ENCODE data around the gene ISCA2. TPM values are rescaled to one million over a fixed set of nuclear protein-coding genes. Genes with fewer than 3 reads are reported as not detected.
"Not testable (repeated sequence)": the region's sequence is repeated elsewhere in the genome, so short reads cannot be mapped to it uniquely, and the experiment has no call there.

The ISCA2 gene
- total RNA-seq, 1 experiment from 2014 or later, result 23.3 TPM

DNA sequence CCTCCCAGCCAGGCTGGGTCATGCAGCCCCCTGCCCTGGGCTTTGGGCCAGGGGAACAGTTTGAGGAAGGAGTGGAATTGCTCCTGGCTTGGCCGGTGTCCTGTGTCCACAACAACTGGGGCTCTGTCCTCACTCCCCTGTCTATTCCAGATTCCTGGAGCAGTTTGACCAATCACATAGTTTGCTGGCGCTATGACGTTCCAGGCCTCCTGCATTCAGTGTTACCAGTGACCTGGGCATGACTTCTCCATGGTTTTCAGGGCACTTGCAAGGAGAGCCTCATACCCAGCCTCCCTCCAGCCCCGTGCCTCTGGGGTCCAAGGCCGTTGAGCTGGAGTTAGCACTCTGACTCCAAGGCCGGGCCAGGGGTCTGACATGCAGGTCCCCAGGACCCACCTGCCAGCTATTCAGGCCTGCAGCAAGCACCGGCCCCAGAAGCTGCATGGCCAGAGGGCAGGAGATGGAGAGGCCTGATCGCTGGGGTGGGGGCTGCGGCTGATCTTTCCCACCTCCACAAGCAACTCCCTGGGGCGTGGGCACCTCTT lies 34.2 kb downstream of the ISCA2 start:
- DNase-seq (ENCODE audit: low read depth), result no peak

GRCh38 chr14:74528406-74528805 lies 34.8 kb downstream of the ISCA2 start:
- no peak for DNase-seq (ENCODE audit: low read depth)

DNA sequence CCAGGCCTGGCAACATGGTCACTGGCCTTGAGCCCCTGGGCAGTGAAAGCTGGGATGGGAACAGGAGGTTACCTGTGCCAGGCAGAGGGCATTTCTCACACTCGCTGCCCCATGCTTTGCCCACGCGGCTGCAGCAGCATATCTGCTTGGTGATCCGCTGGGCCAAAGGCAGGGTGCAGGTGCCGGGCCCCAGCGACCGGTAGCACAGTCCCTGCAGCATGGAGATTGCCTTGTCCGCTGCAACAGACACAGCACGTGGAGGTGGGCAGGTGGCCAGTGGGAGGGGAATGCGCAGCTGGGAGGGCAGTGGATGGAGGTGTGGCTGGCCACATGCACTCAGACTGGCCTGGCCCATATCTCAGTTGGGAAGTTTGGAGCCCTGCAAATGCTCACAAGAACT lies 35.3 kb downstream of the ISCA2 start:
- no peak for DNase-seq (ENCODE audit: low read depth)

DNA sequence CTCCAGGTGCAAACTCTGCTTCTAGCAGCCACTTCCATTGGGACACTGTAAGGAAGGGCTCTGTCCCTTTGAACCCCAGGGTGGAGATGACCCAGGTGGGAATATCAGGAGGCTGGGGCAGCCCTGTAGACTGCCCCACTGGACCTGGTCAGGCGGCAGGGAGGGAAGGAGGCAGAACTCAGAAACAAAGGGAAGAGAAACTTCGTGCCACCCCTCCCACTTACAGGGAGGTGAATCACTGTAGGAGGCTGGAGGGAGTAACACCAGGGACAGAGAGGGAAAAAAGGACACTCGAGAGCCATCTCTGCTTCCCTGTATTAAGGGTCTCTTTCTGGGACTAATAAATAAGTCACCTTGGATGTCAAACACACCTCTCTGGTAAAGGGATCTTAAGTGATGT lies 37.4 kb downstream of the ISCA2 start:
- no peak for DNase-seq (ENCODE audit: low read depth)

GRCh38 chr14:74531467-74531866 lies 37.9 kb downstream of the ISCA2 start:
- DNase-seq (ENCODE audit: low read depth), result peak; percentile 40

GRCh38 chr14:74532246-74532645 lies 38.7 kb downstream of the ISCA2 start:
- DNase-seq (ENCODE audit: low read depth), result no peak

DNA sequence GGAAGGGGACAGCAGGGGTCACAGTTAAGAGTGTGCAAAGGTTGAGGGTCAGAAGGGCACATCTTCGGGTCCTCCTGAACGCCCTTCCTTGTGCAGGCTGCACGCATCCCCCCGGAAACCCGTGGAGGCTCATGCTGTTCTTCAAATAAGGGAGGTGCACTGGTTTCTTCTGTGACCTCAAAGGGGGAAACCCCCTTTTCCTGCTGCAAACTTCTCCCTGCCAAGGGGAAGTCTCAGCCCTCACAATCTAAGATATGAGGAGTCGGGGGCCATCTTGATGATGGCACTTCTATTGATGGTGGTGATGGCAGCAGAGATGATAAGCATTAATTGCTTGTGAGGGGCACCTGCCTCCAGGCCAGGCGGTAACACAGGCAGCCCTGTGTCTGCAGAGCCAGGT lies 40.0 kb downstream of the ISCA2 start:
- no peak for DNase-seq (ENCODE audit: low read depth)

- no peak for DNase-seq (ENCODE audit: low read depth)
These were observed 42.3 kb downstream of the ISCA2 start for GRCh38 chr14:74535756-74536325.

DNA sequence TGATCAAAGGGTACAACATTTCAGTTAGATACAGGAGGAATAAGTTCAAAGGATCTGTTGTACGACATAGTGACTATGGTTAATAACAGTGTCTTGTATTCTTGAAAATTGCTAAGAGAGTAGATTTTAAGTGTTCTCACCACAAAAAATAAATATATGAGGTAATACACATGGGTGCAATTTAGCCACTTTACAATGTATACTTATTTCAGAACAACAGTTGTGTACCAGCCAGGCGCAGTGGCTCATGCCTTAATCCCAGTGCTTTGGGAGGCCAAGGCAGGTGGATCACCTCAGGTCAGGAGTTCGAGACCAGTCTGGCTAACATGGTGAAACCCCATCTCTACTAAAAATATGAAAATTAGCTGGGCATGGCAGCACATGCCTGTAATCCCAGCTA lies 42.8 kb downstream of the ISCA2 start:
- DNase-seq (ENCODE audit: low read depth), result not testable (repeated sequence)

DNA sequence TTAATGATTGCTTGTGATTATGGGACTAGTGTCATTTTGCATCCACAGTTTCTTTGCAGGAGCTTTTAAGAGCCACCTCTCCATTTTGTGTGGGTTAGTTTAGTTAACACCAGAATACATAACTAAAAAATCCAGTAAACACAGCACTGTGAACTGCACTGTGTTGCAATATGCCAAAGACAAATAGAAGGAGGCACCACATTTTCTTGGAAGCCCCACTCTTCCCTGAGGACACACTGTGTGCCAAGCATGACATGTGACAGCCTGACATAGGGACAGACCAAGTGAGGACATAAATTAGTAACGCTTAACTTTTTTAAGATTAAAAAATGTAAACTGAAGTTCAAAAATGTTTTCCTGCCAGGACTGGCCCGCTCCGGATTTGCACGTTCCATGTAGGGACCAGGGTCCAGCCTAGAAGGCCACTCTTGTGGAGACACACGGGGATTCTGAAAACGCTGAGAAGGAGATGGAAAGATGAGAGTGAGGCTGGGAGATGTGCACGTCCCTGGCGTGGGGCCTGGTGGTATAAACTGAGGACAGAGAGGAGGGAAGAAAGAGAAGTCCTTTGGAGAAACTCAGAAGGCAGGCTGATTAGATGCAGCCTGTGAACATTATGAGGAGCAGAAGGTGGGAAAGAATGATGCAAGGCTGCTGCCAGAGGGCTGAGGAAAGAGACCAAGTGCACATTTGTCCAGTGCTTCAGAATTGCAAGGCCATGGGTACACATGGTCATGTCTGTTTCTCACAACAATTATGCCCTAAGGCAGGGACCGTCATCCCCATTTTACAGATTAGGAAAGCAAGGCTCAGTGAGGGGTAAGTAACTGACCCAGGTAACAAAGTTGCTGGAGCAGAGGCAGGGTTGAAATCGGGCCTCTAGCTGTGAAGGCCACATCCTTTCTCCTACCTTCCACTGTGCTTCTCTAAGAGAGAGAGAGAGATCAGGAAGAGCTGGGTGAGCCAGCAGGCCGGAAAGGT lies 45.1 kb downstream of the ISCA2 start:
- no peak for DNase-seq (ENCODE audit: low read depth)

DNA sequence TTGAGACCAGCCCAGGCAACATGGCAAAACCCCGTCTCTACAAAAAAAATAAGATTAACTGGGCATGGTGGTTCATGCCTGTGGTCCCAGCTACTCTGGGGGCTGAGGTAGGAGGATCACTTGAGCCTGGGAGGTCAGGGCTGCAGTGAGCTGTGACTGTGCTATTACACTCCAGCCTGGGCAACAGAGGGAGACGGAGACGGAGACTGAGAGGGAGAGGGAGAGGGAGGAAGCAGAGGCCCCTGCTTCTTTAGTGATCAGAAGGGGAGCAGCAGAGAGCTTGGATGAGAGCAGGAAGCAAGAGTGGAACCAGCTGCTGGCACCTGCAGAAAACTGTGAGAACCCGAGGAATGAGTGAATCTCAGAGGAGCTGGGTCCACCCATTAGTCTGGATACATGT lies 45.9 kb downstream of the ISCA2 start:
- DNase-seq (ENCODE audit: low read depth), result no peak

GRCh38 chr14:74541225-74541624 lies 47.7 kb downstream of the ISCA2 start:
- no peak for DNase-seq (ENCODE audit: low read depth)

DNA sequence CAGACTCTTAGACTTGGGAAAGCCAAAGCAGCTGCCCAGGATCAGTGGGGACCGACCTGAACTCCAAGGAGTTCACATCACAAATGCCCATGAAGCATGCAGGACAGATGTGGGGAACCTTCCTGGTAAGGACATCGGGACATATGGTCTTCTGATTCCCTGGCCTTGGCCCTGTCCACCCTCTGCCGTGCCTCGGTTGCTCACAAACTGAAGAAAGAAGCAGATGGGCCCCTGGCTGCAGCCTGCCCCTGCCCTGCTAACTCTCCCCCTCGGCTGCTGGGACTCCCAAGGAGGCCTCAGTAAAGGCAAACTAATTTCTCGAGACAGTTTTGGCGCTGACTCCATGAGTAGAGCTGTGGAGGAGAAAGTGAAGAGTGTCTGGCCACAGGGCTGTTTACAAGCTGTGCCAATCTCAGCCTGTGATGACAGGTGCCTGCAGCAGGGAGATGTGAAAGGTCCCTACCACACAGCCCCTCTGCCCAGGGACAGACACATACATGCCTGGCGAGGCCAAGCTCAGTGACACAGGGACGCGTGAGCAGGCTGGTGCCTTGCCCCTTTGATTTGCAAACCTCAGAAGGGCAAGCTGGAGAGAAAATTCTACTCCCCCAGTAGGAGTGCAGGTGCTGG lies 48.6 kb downstream of the ISCA2 start:
- no peak for DNase-seq (ENCODE audit: low read depth)

DNA sequence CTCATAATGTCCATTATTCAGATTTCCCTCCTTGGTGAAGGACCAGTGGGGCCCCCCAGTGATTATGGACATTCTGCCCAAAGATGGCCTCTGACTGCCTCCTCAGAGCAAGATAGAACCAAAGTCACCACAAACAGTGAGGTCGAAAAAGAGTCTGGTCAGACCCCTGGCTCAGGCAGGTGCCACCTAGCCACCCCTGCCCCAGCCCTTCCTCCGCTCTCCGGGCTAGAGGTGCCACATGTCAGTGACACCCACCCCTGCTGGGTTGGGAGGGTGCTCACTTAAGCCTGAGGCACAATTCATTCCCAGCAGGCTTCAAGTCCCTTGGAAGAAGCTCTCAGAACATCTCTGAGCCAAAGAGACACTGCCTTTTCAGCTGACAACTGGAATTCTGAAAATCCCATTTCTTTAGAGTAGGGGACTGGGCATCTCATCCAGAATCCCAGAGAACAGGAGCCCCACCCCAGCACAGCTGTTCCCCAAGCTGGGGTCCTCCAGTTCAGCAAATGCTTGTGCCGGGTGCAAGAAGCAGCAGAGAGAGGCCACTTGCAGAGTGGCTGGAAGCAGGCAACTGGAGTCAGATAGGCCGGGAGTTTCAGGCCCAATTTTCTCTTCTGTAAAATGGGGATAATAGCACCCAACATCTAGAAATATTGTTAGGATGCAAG lies 50.3 kb downstream of the ISCA2 start:
- DNase-seq (ENCODE audit: low read depth), result no peak

DNA sequence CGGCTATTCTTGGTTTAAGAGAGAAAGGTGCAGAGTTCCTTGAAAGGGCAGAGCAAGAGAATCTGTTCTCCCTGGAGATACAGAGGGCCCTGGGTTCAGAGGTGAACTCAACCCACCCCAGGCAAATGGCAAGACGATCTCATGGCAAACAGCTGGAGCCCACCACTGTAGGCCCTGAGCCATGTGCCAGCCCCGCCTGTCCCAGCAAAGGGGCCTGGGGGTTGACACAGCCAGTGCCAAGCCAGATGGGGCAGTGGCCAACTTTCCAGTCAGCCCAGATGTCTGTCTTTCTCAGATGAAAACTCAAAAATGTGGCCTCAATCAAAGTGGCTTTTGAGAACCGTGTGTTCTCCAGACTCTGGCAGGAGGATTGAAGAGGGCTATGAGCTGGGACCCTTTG lies 51.8 kb downstream of the ISCA2 start:
- DNase-seq (ENCODE audit: low read depth), result no peak

GRCh38 chr14:74546416-74546815 lies 52.9 kb downstream of the ISCA2 start:
- no peak for DNase-seq (ENCODE audit: low read depth)

Other genes with a start within 250 kb of the ISCA2 start
- gene ABCD4, start 190.8 kb upstream of the ISCA2 start, total RNA-seq (2014; rRNA removed; shearing (Covaris generic)), result 22.9 and 25.3 TPM in 2 replicates
- not detected in 2 replicates for gene VRTN, start 145.3 kb upstream of the ISCA2 start, total RNA-seq (2014; rRNA removed; shearing (Covaris generic))
- gene SYNDIG1L, start 67.6 kb upstream of the ISCA2 start, total RNA-seq (2014; rRNA removed; shearing (Covaris generic)), result not detected in 2 replicates
- 203 and 243 TPM in 2 replicates for gene NPC2, start 460 bp upstream of the ISCA2 start, total RNA-seq (2014; rRNA removed; shearing (Covaris generic))
- gene LTBP2, start 118.5 kb downstream of the ISCA2 start, total RNA-seq (2014; rRNA removed; shearing (Covaris generic)), result 32.5 and 34.9 TPM in 2 replicates
- 30.8 and 45.9 TPM in 2 replicates for gene AREL1, start 219.3 kb downstream of the ISCA2 start, total RNA-seq (2014; rRNA removed; shearing (Covaris generic))
- 22.7 and 62.8 TPM in 2 replicates for gene FCF1, start 219.4 kb downstream of the ISCA2 start, total RNA-seq (2014; rRNA removed; shearing (Covaris generic))